IPS DF 6.9 (cell line): ENCODE measurements around the gene TRAF1.

Source experiments
- DNase-seq: peaks from one replicate; pipeline ENCODE4 v3.0.0-alpha.2; 2013; ENCODE audit warnings: low read depth, low spot score
- H3K27ac ChIP-seq: one replicate; pipeline ENCODE4 v1.5.1; 2013; ENCODE audit warnings: low read length, control low read depth
- H3K27me3 ChIP-seq: 2 replicates; pipeline ENCODE4 v1.6.1; 2013; ENCODE audit warnings: mild to moderate bottlenecking, low read length; ENCODE audit not compliant: control insufficient read depth, insufficient read depth
- H3K36me3 ChIP-seq: 2 replicates; pipeline ENCODE4 v1.6.1; 2013; ENCODE audit warnings: low read length; ENCODE audit not compliant: control insufficient read depth, insufficient read depth
- H3K4me1 ChIP-seq: 2 replicates; pipeline ENCODE4 v1.6.1; 2013; ENCODE audit warnings: low read length; ENCODE audit not compliant: control insufficient read depth, insufficient read depth
- H3K4me3 ChIP-seq: 2 replicates; pipeline ENCODE4 v1.5.1; 2013; ENCODE audit warnings: mild to moderate bottlenecking, low read length
- H3K9me3 ChIP-seq: 2 replicates; pipeline ENCODE4 v1.6.1; 2013; ENCODE audit warnings: low read length, inconsistent platforms; ENCODE audit not compliant: control insufficient read depth, insufficient read depth
- WGBS: extraction: QIAGEN DNeasy Blood & Tissue Kit; methylation state at CpG from one replicate; pipeline ENCODE4 v1.1.7; 2013; ENCODE audit warnings: mixed read lengths, missing lambda C conversion rate; ENCODE audit not compliant: insufficient read length, insufficient coverage; 5-methylcytosine and 5-hydroxymethylcytosine counted together

Gene TRAF1

DNA sequence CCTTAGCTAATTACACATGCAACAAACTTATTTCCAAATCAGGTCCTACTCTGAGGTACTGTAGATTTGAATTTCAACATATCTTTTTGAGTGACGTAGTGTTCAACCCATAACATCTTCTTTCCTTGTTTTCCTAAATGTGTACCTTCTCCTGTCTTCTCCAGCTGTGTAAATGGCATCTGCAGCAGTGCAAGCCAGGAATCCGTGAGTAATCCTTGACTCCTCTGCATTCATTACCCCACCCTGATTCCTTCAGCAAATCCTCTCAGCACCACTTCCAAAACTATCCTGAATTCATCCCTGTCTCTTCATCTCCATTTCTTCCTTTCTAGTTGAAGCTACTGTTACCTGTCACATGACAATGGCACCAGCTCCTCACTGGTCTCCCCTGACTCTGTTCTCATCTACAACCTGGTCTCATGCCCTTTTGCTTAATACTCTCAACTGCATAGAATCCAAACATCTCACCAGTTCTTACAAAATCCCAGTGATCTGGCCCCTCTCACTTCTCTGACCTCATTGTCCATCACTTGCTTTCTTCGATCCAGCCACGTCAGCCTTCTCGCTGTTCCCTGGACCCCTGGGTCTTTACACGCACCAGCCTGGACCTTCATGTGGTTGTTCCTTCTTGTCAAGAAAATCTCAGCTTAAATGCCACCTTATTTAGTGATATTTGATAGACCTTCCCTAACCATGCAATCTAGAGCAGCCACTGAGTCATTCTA lies 14.6 kb upstream of the TRAF1 start:
- no CpG with 5 or more reads among the region's 6 CpGs for WGBS
- no peak overlapping the region for H3K27ac ChIP-seq
- peaks cover 3% of the 10 kb centered on the region; the same call in 1 of the 2 replicates for H3K4me1 ChIP-seq
- no peaks in the 10 kb centered on the region for H3K9me3 ChIP-seq
- no peak overlapping the region for H3K4me3 ChIP-seq
- H3K27me3 ChIP-seq, result no peaks in the 10 kb centered on the region
- no peaks in the 10 kb centered on the region for H3K36me3 ChIP-seq
- DNase-seq, result no peak

DNA sequence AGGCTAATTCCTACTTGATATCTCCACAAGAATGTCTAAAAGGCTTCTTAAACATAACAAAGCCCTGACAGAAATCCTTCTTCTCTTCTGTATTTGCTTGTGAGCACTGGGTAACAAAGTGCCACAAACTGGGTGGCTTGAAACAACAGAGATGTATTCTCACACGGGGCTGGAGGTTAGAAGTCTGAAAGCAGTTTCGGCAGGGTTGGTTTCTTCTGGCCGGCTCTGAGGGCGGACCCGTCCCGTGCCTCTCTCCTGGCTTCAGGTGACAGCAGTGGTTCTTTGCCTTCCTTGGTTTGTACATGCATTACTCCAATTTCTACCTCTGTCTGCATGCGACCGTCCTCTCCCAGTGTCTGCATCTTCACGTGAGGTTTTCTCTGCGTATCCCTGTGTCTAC lies 14.0 kb upstream of the TRAF1 start:
- H3K27me3 ChIP-seq, result no peaks in the 10 kb centered on the region
- no peak for DNase-seq
- no peak overlapping the region for H3K27ac ChIP-seq
- no peaks in the 10 kb centered on the region for H3K36me3 ChIP-seq
- WGBS, result no CpG with 5 or more reads among the region's 10 CpGs
- H3K9me3 ChIP-seq, result no peaks in the 10 kb centered on the region
- H3K4me1 ChIP-seq, result peaks cover 3% of the 10 kb centered on the region; the same call in 1 of the 2 replicates
- no peak overlapping the region for H3K4me3 ChIP-seq

DNA sequence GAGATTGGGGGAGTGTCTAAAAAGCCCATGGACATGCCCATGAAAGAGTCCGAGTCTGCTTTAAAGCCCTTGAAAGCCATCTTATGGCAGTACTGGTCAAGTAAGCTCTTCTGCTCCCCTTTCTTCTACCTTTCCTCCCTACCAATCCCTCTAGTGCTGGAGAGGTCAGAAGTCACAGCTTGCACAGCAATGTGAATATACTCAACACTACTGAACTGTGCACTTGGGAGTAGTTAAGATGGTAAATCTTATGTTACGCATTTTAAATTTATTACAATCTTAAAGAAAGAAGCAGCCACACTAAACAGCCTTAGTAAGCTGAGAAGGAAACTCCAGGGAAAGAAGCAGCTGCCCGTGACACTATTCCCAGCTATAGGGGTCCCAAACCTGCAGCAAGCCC lies 12.3 kb upstream of the TRAF1 start:
- Histone ChIP-seq H3K4me3 (no peak overlapping the region), H3K27me3 (no peaks in the 10 kb centered on the region), H3K27ac (no peak overlapping the region), H3K36me3 (no peaks in the 10 kb centered on the region), H3K9me3 (no peaks in the 10 kb centered on the region), H3K4me1 (peaks cover 3% of the 10 kb centered on the region; the same call in 1 of the 2 replicates)
- DNase-seq, result no peak
- no CpG with 5 or more reads among the region's 3 CpGs for WGBS

DNA sequence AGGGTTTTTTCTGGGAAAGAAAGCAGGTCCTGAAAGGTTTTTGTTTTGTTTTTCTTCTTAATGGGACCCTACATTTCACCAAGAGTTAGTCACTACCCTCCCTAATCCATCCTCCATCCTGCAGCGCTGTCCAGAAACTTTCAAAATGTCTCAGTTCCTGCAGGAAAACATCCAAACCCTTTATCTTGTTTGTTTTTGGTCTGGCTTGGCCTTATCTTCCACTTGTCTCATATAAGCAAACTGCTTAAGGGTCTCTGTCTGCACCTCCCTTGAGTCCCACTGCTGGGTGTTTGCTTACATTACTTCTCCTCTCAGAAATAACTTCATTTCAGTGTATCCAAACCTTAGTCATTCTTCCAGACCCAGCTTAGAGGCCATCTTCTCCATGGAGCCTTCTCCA lies 11.0 kb upstream of the TRAF1 start:
- no peaks in the 10 kb centered on the region for H3K36me3 ChIP-seq
- H3K27ac ChIP-seq, result no peak overlapping the region
- H3K9me3 ChIP-seq, result no peaks in the 10 kb centered on the region
- H3K4me1 ChIP-seq, result peaks cover 2% of the 10 kb centered on the region; the same call in 1 of the 2 replicates
- no peaks in the 10 kb centered on the region for H3K27me3 ChIP-seq
- no peak for DNase-seq
- H3K4me3 ChIP-seq, result no peak overlapping the region
- no CpG with 5 or more reads among the region's 1 CpG for WGBS

DNA sequence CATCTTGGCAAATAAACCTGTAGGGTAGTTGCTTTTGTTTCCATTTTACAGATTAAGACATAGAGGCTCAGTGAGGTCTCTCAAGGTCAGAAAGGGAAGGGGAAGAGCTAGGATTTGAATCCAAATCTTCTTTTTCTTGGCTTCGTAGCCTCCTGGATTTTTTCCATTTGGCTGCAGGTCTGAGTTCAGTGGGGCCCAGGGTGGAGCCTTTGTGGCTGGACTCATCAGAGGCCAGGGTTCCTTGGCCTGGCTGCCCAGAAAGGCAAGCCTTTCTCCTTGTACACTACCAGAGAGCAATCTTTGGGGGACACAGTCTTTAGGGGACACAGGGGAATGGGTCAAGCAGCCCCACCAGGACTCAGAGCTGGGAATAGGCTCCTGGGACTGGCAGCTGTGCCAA lies 10.5 kb upstream of the TRAF1 start:
- Histone ChIP-seq H3K9me3 (no peaks in the 10 kb centered on the region), H3K36me3 (no peaks in the 10 kb centered on the region), H3K27ac (no peak overlapping the region), H3K27me3 (no peaks in the 10 kb centered on the region), H3K4me1 (no peaks in the 10 kb centered on the region), H3K4me3 (no peak overlapping the region)
- WGBS, result no CpG with 5 or more reads among the region's 1 CpG
- no peak for DNase-seq

DNA sequence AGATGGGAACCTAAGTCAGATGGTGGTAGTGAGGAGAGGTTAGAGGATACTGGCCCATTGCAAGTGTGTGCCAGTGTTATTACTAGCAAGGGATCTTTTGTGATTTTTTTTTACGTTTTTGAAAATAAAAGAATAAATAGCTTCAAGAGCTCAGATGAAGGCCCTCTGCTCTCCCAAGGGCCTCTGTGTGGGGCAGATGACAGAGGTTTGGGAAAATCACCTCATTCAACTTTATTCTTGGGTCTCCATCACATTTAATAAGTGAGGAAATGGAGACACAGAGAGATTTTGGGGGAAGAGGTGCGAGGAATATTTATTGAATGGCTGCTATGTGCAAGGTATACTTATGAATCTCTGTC lies 10.1 kb upstream of the TRAF1 start:
- no peak overlapping the region for H3K27ac ChIP-seq
- no CpG with 5 or more reads among the region's 2 CpGs for WGBS

DNA sequence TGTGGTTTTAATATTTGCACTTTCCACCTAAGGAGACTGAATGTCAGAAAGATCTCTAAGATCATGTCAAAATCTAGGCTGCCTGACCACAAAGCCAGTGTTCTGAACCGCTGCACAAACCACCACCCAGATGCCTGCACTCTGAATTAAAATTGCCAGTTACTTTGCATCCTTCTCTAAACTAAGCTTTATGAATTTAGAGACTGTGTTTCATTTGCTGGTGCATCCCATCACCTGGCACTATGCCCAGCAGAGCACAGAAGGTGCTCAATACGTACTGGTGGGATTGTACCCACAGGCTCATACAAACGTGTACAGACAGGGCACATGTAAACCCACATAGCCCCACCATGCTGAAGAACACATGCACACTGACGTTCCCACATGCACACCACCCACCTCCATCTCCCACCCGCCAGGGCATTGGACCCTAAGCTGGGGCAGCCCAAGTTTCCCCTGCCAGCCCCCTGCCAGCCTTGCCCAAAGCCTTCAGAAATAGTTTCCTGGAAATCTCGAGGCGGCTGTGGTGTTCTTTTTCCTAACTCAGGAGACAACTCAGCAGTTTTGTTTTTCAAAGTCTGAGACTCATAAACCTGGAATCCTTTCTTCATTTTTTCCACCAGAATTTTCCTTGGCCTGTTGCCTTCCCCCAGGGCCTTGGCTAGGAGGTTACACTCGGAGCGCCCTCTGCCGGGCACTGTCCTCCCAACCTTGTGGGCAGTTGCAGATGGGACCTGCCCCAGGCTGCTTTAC lies 9.6 kb upstream of the TRAF1 start:
- DNase-seq, result peak; percentile 67
- no peaks in the 10 kb centered on the region for H3K27me3 ChIP-seq
- no peaks in the 10 kb centered on the region for H3K4me1 ChIP-seq
- WGBS, result no CpG with 5 or more reads among the region's 10 CpGs
- H3K27ac ChIP-seq, result no peak overlapping the region
- H3K36me3 ChIP-seq, result no peaks in the 10 kb centered on the region
- H3K9me3 ChIP-seq, result no peaks in the 10 kb centered on the region
- no peak overlapping the region for H3K4me3 ChIP-seq

More for the DNA sequence above, 10.1 kb upstream of the TRAF1 start:
- no peak for DNase-seq
- no peaks in the 10 kb centered on the region for H3K27me3 ChIP-seq
- H3K9me3 ChIP-seq, result no peaks in the 10 kb centered on the region
- H3K4me3 ChIP-seq, result no peak overlapping the region
- no peaks in the 10 kb centered on the region for H3K36me3 ChIP-seq
- no peaks in the 10 kb centered on the region for H3K4me1 ChIP-seq

DNA sequence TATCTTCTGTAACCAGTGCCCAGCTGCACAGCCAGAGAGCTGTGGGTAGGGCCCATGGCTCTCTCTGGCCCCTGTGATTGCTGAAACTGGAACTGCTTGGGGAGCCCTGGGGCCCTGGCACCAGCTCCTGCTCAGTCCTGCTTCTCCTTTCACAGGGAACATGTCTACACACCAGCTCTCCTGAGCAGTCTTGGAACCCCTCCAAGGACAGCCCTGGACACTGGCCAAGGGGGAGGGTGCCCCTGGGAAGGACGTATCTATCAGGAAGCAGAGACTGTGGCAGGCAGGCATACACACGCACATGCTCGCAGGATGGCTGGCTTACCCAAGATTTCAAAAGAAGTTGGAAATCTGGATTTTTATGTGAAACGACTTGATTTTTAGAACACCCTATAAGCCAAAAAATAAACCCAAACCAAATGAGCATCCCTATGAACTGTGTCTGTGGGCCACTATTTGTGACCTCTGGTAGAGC lies 8.8 kb upstream of the TRAF1 start:
- H3K4me3 ChIP-seq, result no peak overlapping the region

DNA sequence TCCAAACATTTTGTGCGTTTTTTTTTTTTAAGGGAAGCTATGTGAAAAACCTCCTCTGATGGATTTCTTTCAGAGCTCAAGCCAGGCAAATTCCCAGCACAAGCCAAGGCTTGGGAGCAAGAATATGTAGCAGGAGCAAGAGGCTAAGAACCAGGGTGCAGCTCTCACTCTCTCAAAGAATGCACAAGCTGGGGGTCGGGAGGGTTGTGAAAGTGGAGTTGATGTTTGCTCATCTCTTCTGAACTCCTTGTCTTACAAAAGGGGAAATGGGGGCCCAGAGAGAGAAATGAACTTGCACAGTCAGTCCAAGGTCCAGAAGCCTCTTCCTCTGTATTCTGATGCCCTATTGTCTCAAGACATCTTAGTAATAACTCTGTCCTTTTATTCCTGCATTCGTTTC lies 7.7 kb upstream of the TRAF1 start:
- H3K27ac ChIP-seq, result no peak overlapping the region
- H3K27me3 ChIP-seq, result no peaks in the 10 kb centered on the region
- no peak for DNase-seq
- H3K4me1 ChIP-seq, result no peaks in the 10 kb centered on the region
- no CpG with 5 or more reads among the region's 3 CpGs for WGBS
- H3K4me3 ChIP-seq, result no peak overlapping the region
- H3K9me3 ChIP-seq, result no peaks in the 10 kb centered on the region
- H3K36me3 ChIP-seq, result no peaks in the 10 kb centered on the region

More for the DNA sequence above, 8.8 kb upstream of the TRAF1 start:
- DNase-seq, result no peak
- H3K36me3 ChIP-seq, result no peaks in the 10 kb centered on the region
- H3K4me1 ChIP-seq, result no peaks in the 10 kb centered on the region
- no CpG with 5 or more reads among the region's 4 CpGs for WGBS
- no peaks in the 10 kb centered on the region for H3K9me3 ChIP-seq
- H3K27me3 ChIP-seq, result no peaks in the 10 kb centered on the region
- H3K27ac ChIP-seq, result no peak overlapping the region

DNA sequence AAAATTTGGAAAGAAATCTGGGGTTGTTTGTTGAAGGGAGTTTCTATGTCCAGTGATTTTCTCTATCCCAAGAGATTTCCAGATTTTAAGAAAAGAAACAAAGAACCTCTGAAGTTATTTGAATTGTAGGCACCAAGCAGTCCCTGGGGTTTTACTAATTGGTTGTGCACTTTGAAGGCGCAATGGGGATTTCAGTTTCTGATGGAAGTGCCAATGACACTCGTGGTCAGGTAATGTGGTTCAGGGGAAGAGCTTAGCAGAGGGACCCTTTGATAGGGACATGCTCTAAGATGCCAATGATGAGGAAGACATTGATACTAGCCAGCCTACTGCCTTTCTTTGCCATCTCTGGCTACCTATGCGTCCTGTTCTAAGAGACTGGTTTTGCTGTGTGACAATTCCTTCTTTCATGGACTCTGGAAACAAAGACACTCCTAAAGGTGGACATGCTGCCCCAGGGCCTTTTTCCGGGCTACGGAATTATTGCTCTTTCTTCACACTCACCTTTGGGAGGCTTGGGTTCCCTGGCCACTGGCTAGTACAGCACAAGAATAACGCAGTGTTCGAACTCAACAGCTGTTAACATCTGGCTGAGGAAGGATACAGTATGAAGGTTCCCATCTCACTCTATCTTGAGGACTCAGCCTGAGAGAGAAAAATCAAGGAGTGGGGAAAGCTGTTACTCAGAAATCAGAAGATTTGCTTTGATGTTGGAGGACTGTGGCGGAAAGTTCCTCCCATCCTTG lies 6.9 kb upstream of the TRAF1 start:
- WGBS, result no CpG with 5 or more reads among the region's 8 CpGs
- no peaks in the 10 kb centered on the region for H3K9me3 ChIP-seq
- no peak overlapping the region for H3K4me3 ChIP-seq
- H3K27me3 ChIP-seq, result no peaks in the 10 kb centered on the region
- no peak overlapping the region for H3K27ac ChIP-seq
- no peaks in the 10 kb centered on the region for H3K4me1 ChIP-seq
- DNase-seq, result no peak
- no peaks in the 10 kb centered on the region for H3K36me3 ChIP-seq
